HFFc6 (cell line): ENCODE data around the gene SULF2. TPM values are rescaled to one million over a fixed set of nuclear protein-coding genes. Genes with fewer than 3 reads are reported as not detected.

Source experiments
- DNase-seq: peaks from one replicate; pipeline ENCODE4 v3.0.0-alpha.2; 2018
- H3K27ac Mint-ChIP-seq: 2 replicates; pipeline ENCODE4 v1.8.0; 2020; ENCODE audit warnings: mild to moderate bottlenecking, mixed read lengths
- H3K27me3 Mint-ChIP-seq: 2 replicates; pipeline ENCODE4 v1.8.0; 2021; ENCODE audit warnings: mild to moderate bottlenecking, moderate library complexity, mixed read lengths; ENCODE audit not compliant: insufficient read depth
- H3K36me3 Mint-ChIP-seq: 2 replicates; pipeline ENCODE4 v1.8.0; 2021; ENCODE audit warnings: low read depth, mixed read lengths
- H3K4me1 Mint-ChIP-seq: 2 replicates; pipeline ENCODE4 v1.8.0; 2020; ENCODE audit warnings: low read depth, mixed read lengths
- H3K4me3 Mint-ChIP-seq: 2 replicates; pipeline ENCODE4 v1.8.0; 2020; ENCODE audit warnings: mild to moderate bottlenecking, moderate library complexity, mixed read lengths
- H3K9me3 Mint-ChIP-seq: 2 replicates; pipeline ENCODE4 v1.8.0; 2020; ENCODE audit warnings: mild to moderate bottlenecking, mixed read lengths
- CTCF ChIP-seq: fragments of 200-600 bp; sonication (generic); IDR thresholded peaks from 2 replicates; pipeline ENCODE4 v1.5.0; 2021; ENCODE audit warnings: antibody characterized with exemption, mild to moderate bottlenecking
- total RNA-seq, 6 experiments: library from RNA; stranded (reverse); fragmentation: NEBNext Ultra II Directional; extraction: Animal tissue kit (Norgen Biotek cat#: 25700); gene quantifications; 2 replicates in 1 of 6; 3 replicates in 5 of 6; pipeline ENCODE4 v1.2.3, GENCODE V29; 2021

Gene SULF2
- total RNA-seq, 6 experiments from 2014 or later, result 0.23 to 1.3 (median 0.33) TPM

GRCh38 chr20:47656318-47656717 is 129.0 kb downstream of the SULF2 start:
- Mint-ChIP-seq H3K4me3 (no peak overlapping the region), H3K4me1 (no peaks in the 10 kb centered on the region), H3K27me3 (peaks cover 4% of the 10 kb centered on the region; the same call in 1 of the 2 replicates), H3K9me3 (no peaks in the 10 kb centered on the region), H3K36me3 (peaks cover 13% of the 10 kb centered on the region), H3K27ac (no peak overlapping the region)
- TF ChIP-seq CTCF, result no peak
- no peak for DNase-seq

- Mint-ChIP-seq H3K4me1 (no peaks in the 10 kb centered on the region), H3K27ac (no peak overlapping the region), H3K4me3 (no peak overlapping the region), H3K9me3 (no peaks in the 10 kb centered on the region), H3K27me3 (peaks cover 2% of the 10 kb centered on the region; the same call in 1 of the 2 replicates), H3K36me3 (peaks cover 17% of the 10 kb centered on the region)
- no peak for TF ChIP-seq CTCF
- no peak for DNase-seq
Measured at GRCh38 chr20:47655635-47656034, 129.6 kb downstream of the SULF2 start.

GRCh38 chr20:47654370-47654769 is 130.9 kb downstream of the SULF2 start:
- H3K36me3 Mint-ChIP-seq, result peaks cover 17% of the 10 kb centered on the region
- TF ChIP-seq CTCF, result no peak
- H3K27me3 Mint-ChIP-seq, result peaks cover 2% of the 10 kb centered on the region; the same call in 1 of the 2 replicates
- H3K4me3 Mint-ChIP-seq, result no peak overlapping the region
- no peak overlapping the region for H3K27ac Mint-ChIP-seq
- no peaks in the 10 kb centered on the region for H3K4me1 Mint-ChIP-seq
- no peaks in the 10 kb centered on the region for H3K9me3 Mint-ChIP-seq
- no peak for DNase-seq

- no peak for TF ChIP-seq CTCF
- Mint-ChIP-seq H3K9me3 (no peaks in the 10 kb centered on the region), H3K36me3 (peaks cover 17% of the 10 kb centered on the region), H3K4me3 (no peak overlapping the region), H3K4me1 (no peaks in the 10 kb centered on the region), H3K27me3 (peaks cover 2% of the 10 kb centered on the region; the same call in 1 of the 2 replicates), H3K27ac (no peak overlapping the region; the same call in 1 of the 2 replicates)
- DNase-seq, result no peak
Measured at GRCh38 chr20:47653869-47654268, 131.4 kb downstream of the SULF2 start.

GRCh38 chr20:47652794-47653193 is 132.5 kb downstream of the SULF2 start:
- H3K27me3 Mint-ChIP-seq, result peaks cover 2% of the 10 kb centered on the region; the same call in 1 of the 2 replicates
- no peaks in the 10 kb centered on the region for H3K4me1 Mint-ChIP-seq
- no peak for TF ChIP-seq CTCF
- DNase-seq, result no peak
- H3K4me3 Mint-ChIP-seq, result no peak overlapping the region
- no peaks in the 10 kb centered on the region for H3K9me3 Mint-ChIP-seq
- peaks cover 17% of the 10 kb centered on the region for H3K36me3 Mint-ChIP-seq
- no peak overlapping the region for H3K27ac Mint-ChIP-seq

GRCh38 chr20:47652301-47652700 is 133.0 kb downstream of the SULF2 start:
- TF ChIP-seq CTCF, result no peak
- no peak overlapping the region for H3K4me3 Mint-ChIP-seq
- peaks cover 2% of the 10 kb centered on the region; the same call in 1 of the 2 replicates for H3K27me3 Mint-ChIP-seq
- no peak overlapping the region for H3K27ac Mint-ChIP-seq
- H3K36me3 Mint-ChIP-seq, result peaks cover 17% of the 10 kb centered on the region
- no peaks in the 10 kb centered on the region for H3K9me3 Mint-ChIP-seq
- no peaks in the 10 kb centered on the region for H3K4me1 Mint-ChIP-seq
- no peak for DNase-seq
